Measurements from ENCODE around the gene PCDH1.

GRCh38 chr5:141923448-141924313 is 45.5 kb upstream of the PCDH1 start, which contains the start of gene DELE1:
- peak in 6 of 11 experiments; percentile 14 to 54 (median 28) for TF ChIP-seq CTCF (IDR thresholded peaks at IDR 0.05 in 8 of 11, conservative IDR thresholded peaks at IDR 0.05 in 3 of 11)
- TF ChIP-seq POLR2A (IDR thresholded peaks at IDR 0.05): peak; percentile 35 to 68 (median 59)
